Measurements from ENCODE around the gene MYL3. TPM values are rescaled to one million over a fixed set of nuclear protein-coding genes. Genes with fewer than 3 reads are reported as not detected.

Gene MYL3
- polyA plus RNA-seq, 1 donor (not counting 4 experiments of a cell fraction or from before 2014, with no cell fraction given): not detected

DNA sequence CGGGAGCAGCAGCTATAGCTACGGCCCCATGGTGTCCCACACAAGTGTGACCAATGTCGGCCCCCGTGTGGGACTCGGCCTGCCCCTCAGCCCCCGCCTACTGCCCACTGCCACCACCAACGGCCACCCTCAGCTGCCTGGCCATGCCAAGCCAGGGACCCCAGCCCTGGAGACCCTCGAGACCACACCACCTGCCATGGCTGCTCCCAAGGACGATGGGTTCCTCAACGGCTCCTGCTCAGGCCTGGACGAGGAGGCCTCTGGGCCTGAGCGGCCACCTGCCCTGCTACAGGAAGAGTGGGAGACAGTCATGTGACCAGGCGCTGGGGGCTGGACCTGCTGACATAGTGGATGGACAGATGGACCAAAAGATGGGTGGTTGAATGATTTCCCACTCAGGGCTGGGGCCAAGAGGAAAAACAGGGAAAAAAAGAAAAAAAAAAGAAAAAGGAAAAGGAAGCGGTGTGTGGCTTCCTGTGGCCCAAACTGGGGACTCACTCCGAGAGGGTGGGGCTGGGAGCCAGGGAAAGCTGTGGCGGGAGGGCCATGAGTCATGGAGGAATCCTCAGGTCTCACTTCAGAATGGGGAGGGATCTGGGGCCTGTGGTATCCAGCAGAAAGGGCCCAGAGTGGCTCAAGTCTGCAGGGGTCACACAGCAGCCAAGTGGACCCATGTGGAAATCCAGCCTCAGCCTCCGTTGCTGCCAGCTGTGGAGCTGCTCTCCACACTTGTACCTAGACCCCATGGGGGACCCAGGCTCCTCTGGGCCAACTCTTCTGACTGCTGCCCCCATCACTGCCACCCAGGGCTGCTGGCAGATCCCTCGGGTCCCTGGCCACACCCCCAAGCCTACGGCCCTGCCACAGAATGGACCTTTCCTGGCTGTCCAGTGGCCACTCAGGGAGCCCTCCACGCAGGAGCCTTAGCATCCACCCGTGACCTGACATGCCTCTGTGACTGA lies 40.4 kb upstream of the MYL3 start:
- no peaks in the 10 kb centered on the region for H3K79me2 ChIP-seq (ENCODE audit: control insufficient read depth, insufficient read depth, low read length)
- no peak for TF ChIP-seq EZH2 (IDR thresholded peaks at IDR 0.05; ENCODE audit: low read length)
- TF ChIP-seq, protein P1, sequence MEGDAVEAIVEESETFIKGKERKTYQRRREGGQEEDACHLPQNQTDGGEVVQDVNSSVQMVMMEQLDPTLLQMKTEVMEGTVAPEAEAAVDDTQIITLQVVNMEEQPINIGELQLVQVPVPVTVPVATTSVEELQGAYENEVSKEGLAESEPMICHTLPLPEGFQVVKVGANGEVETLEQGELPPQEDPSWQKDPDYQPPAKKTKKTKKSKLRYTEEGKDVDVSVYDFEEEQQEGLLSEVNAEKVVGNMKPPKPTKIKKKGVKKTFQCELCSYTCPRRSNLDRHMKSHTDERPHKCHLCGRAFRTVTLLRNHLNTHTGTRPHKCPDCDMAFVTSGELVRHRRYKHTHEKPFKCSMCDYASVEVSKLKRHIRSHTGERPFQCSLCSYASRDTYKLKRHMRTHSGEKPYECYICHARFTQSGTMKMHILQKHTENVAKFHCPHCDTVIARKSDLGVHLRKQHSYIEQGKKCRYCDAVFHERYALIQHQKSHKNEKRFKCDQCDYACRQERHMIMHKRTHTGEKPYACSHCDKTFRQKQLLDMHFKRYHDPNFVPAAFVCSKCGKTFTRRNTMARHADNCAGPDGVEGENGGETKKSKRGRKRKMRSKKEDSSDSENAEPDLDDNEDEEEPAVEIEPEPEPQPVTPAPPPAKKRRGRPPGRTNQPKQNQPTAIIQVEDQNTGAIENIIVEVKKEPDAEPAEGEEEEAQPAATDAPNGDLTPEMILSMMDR (optimal IDR thresholded peaks at IDR 0.05 in 1 of 3, IDR thresholded peaks at IDR 0.05 in 1 of 3, conservative IDR thresholded peaks at IDR 0.05 in 1 of 3; ENCODE audit: extremely low read depth in 1 of 3, insufficient read depth in 2 of 3, low read length in 3 of 3): no peak
- H3K36me3 ChIP-seq (ENCODE audit: control insufficient read depth in 2 of 2, extremely low read depth in 1 of 2, insufficient read depth in 2 of 2, low read length in 2 of 2): no peaks in the 10 kb centered on the region
- H3K9me3 ChIP-seq (ENCODE audit: control insufficient read depth, low read depth, low read length): no peaks in the 10 kb centered on the region
- DNase-seq (ENCODE audit: low read depth, low spot score) (no peak), FAIRE-seq (peak; percentile 84)
- H3K9me1 ChIP-seq (ENCODE audit: control insufficient read depth, extremely low read depth, insufficient read depth, low read length): no peaks in the 10 kb centered on the region
- peaks cover 8% of the 10 kb centered on the region for H3K27me3 ChIP-seq (ENCODE audit: control insufficient read depth, extremely low read depth, insufficient read depth, low read length)
- no peak overlapping the region for H3K4me3 ChIP-seq (ENCODE audit: control insufficient read depth in 2 of 3, extremely low read depth in 1 of 3, insufficient read depth in 2 of 3, low read depth in 1 of 3, low read length in 3 of 3)
- dilution Hi-C loops (cut with MboI; ENCODE audit: extremely low pct_ligation_motif_present, low sequenced_read_pairs): no loop called here
- H4K20me1 ChIP-seq (ENCODE audit: control insufficient read depth, extremely low read depth, insufficient read depth, low read length): no peaks in the 10 kb centered on the region
- no peak overlapping the region for H2AFZ ChIP-seq (ENCODE audit: control insufficient read depth, low read length)
- no peak overlapping the region for H3K9ac ChIP-seq (ENCODE audit: control insufficient read depth, extremely low read depth, insufficient read depth, low read length)
- peak overlapping the region; percentile 10 for H3K4me2 ChIP-seq (ENCODE audit: control insufficient read depth, extremely low read depth, insufficient read depth, low read depth, low read length)
- peaks cover 11% of the 10 kb centered on the region for H3K4me1 ChIP-seq (ENCODE audit: control insufficient read depth, extremely low read depth, insufficient read depth, low read length)
- no peak overlapping the region for H3K27ac ChIP-seq (ENCODE audit: control insufficient read depth, insufficient read depth, low read length)

DNA sequence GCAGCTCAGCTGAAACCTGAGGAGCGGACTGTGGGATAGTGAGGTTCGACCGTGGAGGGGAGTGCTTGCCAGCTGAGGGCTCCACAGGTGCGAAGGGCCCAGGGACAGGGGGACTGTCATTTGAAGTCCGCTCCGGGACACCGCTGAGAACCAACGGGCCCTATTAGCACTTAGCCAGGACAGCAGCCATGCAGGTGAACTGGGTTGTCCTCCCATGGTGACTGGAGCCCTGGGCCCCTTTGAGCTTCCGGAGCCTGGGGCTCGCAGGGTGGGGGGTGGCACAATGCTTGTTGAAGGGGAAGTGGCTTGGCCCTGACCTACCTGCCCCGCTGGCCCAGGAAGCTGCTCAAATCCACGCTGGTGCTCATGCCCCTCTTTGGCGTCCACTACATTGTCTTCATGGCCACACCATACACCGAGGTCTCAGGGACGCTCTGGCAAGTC lies 39.0 kb upstream of the MYL3 start:
- H3K27me3 ChIP-seq (ENCODE audit: control insufficient read depth, extremely low read depth, insufficient read depth, low read length): peaks cover 18% of the 10 kb centered on the region
- no peak overlapping the region for H2AFZ ChIP-seq (ENCODE audit: control insufficient read depth, low read length)
- no peaks in the 10 kb centered on the region for H3K9me1 ChIP-seq (ENCODE audit: control insufficient read depth, extremely low read depth, insufficient read depth, low read length)
- H3K79me2 ChIP-seq (ENCODE audit: control insufficient read depth, insufficient read depth, low read length): no peaks in the 10 kb centered on the region
- H3K9ac ChIP-seq (ENCODE audit: control insufficient read depth, extremely low read depth, insufficient read depth, low read length): no peak overlapping the region
- no peak overlapping the region for H3K4me2 ChIP-seq (ENCODE audit: control insufficient read depth, extremely low read depth, insufficient read depth, low read depth, low read length)
- no peak overlapping the region for H3K4me3 ChIP-seq (ENCODE audit: control insufficient read depth in 2 of 3, extremely low read depth in 1 of 3, insufficient read depth in 2 of 3, low read depth in 1 of 3, low read length in 3 of 3)
- no peak overlapping the region for H3K27ac ChIP-seq (ENCODE audit: control insufficient read depth, insufficient read depth, low read length)
- no peaks in the 10 kb centered on the region for H3K9me3 ChIP-seq (ENCODE audit: control insufficient read depth, low read depth, low read length)
- TF ChIP-seq EZH2 (IDR thresholded peaks at IDR 0.05; ENCODE audit: low read length): no peak
- TF ChIP-seq, protein P1 (optimal IDR thresholded peaks at IDR 0.05 in 1 of 3, IDR thresholded peaks at IDR 0.05 in 1 of 3, conservative IDR thresholded peaks at IDR 0.05 in 1 of 3; ENCODE audit: extremely low read depth in 1 of 3, insufficient read depth in 2 of 3, low read length in 3 of 3): no peak
- H3K4me1 ChIP-seq (ENCODE audit: control insufficient read depth, extremely low read depth, insufficient read depth, low read length): peaks cover 9% of the 10 kb centered on the region
- no peaks in the 10 kb centered on the region for H4K20me1 ChIP-seq (ENCODE audit: control insufficient read depth, extremely low read depth, insufficient read depth, low read length)
- no peak for DNase-seq (ENCODE audit: low read depth, low spot score)
- no peaks in the 10 kb centered on the region for H3K36me3 ChIP-seq (ENCODE audit: control insufficient read depth in 2 of 2, extremely low read depth in 1 of 2, insufficient read depth in 2 of 2, low read length in 2 of 2)
- dilution Hi-C loops (cut with MboI; ENCODE audit: extremely low pct_ligation_motif_present, low sequenced_read_pairs): no loop called here
- FAIRE-seq: no peak
